Measurements from ENCODE around the gene ABCC2.

- TF ChIP-seq CTCF (conservative IDR thresholded peaks at IDR 0.05; ENCODE audit: low read length) (no peak), EZH2phosphoT487 (IDR thresholded peaks at IDR 0.05; ENCODE audit: borderline replicate concordance) (no peak)
These were observed 27.6 kb downstream of the ABCC2 start for GRCh38 chr10:99809931-99810615.

Data from Loucy (cell line).